ENCODE results near the gene ZNF175. TPM values are rescaled to one million over a fixed set of nuclear protein-coding genes. Genes with fewer than 3 reads are reported as not detected.

ZNF175 gene
- total RNA-seq, 1 experiment from 2014 or later, result 16.1 TPM

- no peaks in the 10 kb centered on the region for H3K4me1 Mint-ChIP-seq (ENCODE audit: low read depth, unreplicated experiment)
- no peak overlapping the region for H3K27ac Mint-ChIP-seq (ENCODE audit: unreplicated experiment)
- no peak for DNase-seq
- no peaks in the 10 kb centered on the region for H3K36me3 Mint-ChIP-seq (ENCODE audit: insufficient read depth, unreplicated experiment)
- intact Hi-C loops (cut with micrococcal nuclease; ENCODE audit: unreplicated experiment), result no loop called here
- H3K4me3 Mint-ChIP-seq (ENCODE audit: low read depth, unreplicated experiment), result no peak overlapping the region
- CTCF ChIA-PET, result no interaction called here
- no TSS peak for BruUV-seq (replicated peaks)
- H3K27me3 Mint-ChIP-seq (ENCODE audit: unreplicated experiment), result peaks cover 74% of the 10 kb centered on the region
- H3K9me3 Mint-ChIP-seq (ENCODE audit: low read depth, unreplicated experiment), result no peaks in the 10 kb centered on the region
- TF ChIP-seq CTCF (IDR thresholded peaks at IDR 0.05; ENCODE audit: unreplicated experiment), result no peak
These were observed 43.7 kb downstream of the ZNF175 start for GRCh38 chr19:51614789-51615188.

- Mint-ChIP-seq H3K27ac (ENCODE audit: unreplicated experiment) (no peak overlapping the region), H3K27me3 (ENCODE audit: unreplicated experiment) (peaks cover 62% of the 10 kb centered on the region), H3K4me1 (ENCODE audit: low read depth, unreplicated experiment) (no peaks in the 10 kb centered on the region), H3K36me3 (ENCODE audit: insufficient read depth, unreplicated experiment) (no peaks in the 10 kb centered on the region), H3K9me3 (ENCODE audit: low read depth, unreplicated experiment) (no peaks in the 10 kb centered on the region), H3K4me3 (ENCODE audit: low read depth, unreplicated experiment) (no peak overlapping the region)
- CTCF ChIA-PET, result no interaction called here
- intact Hi-C loops (cut with micrococcal nuclease; ENCODE audit: unreplicated experiment), result no loop called here
- DNase-seq, result no peak
- no TSS peak for BruUV-seq (replicated peaks)
- TF ChIP-seq CTCF (IDR thresholded peaks at IDR 0.05; ENCODE audit: unreplicated experiment), result no peak
These were observed 44.9 kb downstream of the ZNF175 start for GRCh38 chr19:51615991-51616390.

GRCh38 chr19:51621178-51621577 is 50.1 kb downstream of the ZNF175 start:
- intact Hi-C loops (cut with micrococcal nuclease; ENCODE audit: unreplicated experiment), result loop anchor here (5.0 kb wide), 1 partner anchor 36 kb away; no protein-coding TSS in a partner anchor
- CTCF ChIA-PET, result interaction anchor here (0.6 kb wide), 1 partner anchor 9 kb away, joined by 3 read pairs; no protein-coding TSS in a partner anchor
- no peak for TF ChIP-seq CTCF (IDR thresholded peaks at IDR 0.05; ENCODE audit: unreplicated experiment)
- Mint-ChIP-seq H3K9me3 (ENCODE audit: low read depth, unreplicated experiment) (no peaks in the 10 kb centered on the region), H3K36me3 (ENCODE audit: insufficient read depth, unreplicated experiment) (no peaks in the 10 kb centered on the region), H3K27me3 (ENCODE audit: unreplicated experiment) (peaks cover 45% of the 10 kb centered on the region), H3K4me3 (ENCODE audit: low read depth, unreplicated experiment) (no peak overlapping the region), H3K27ac (ENCODE audit: unreplicated experiment) (no peak overlapping the region), H3K4me1 (ENCODE audit: low read depth, unreplicated experiment) (no peaks in the 10 kb centered on the region)
- no peak for DNase-seq
- BruUV-seq (replicated peaks), result no TSS peak

- no peaks in the 10 kb centered on the region for H3K9me3 Mint-ChIP-seq (ENCODE audit: low read depth, unreplicated experiment)
- H3K4me1 Mint-ChIP-seq (ENCODE audit: low read depth, unreplicated experiment), result no peaks in the 10 kb centered on the region
- intact Hi-C loops (cut with micrococcal nuclease; ENCODE audit: unreplicated experiment), result loop anchor here (2.0 kb wide), 1 partner anchor 20 kb away; the partner anchor contains the start of gene SIGLEC14
These were observed 55.6 kb downstream of the ZNF175 start for GRCh38 chr19:51626675-51627074.

More at GRCh38 chr19:51626675-51627074, 55.6 kb downstream of the ZNF175 start:
- DNase-seq, result no peak
- BruUV-seq (replicated peaks), result no TSS peak
- CTCF ChIA-PET, result no interaction called here
- Mint-ChIP-seq H3K36me3 (ENCODE audit: insufficient read depth, unreplicated experiment) (no peaks in the 10 kb centered on the region), H3K4me3 (ENCODE audit: low read depth, unreplicated experiment) (no peak overlapping the region), H3K27me3 (ENCODE audit: unreplicated experiment) (peaks cover 70% of the 10 kb centered on the region), H3K27ac (ENCODE audit: unreplicated experiment) (no peak overlapping the region)
- no peak for TF ChIP-seq CTCF (IDR thresholded peaks at IDR 0.05; ENCODE audit: unreplicated experiment)

Data from Calu3 (cell line).